ENCODE data around the gene GJD4. TPM values are rescaled to one million over a fixed set of nuclear protein-coding genes. Genes with fewer than 3 reads are reported as not detected.

GJD4 gene, protein sequence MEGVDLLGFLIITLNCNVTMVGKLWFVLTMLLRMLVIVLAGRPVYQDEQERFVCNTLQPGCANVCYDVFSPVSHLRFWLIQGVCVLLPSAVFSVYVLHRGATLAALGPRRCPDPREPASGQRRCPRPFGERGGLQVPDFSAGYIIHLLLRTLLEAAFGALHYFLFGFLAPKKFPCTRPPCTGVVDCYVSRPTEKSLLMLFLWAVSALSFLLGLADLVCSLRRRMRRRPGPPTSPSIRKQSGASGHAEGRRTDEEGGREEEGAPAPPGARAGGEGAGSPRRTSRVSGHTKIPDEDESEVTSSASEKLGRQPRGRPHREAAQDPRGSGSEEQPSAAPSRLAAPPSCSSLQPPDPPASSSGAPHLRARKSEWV
- total RNA-seq = not detected in 2 replicates

GRCh38 chr10:35605191-35605590 is at the start of gene GJD4:
TSS of gene GJD4 (plus strand) at chr10:35605341. CDS start at chr10:35605568, 227 bp downstream.

GRCh38 chr10:35642035-35642792 is 37.1 kb downstream of the GJD4 start, which contains the start of gene FZD8:
TSS of gene FZD8 (minus strand) at chr10:35642296. CDS start at chr10:35641429, 867 bp downstream.

Other genes with a start within 250 kb of the GJD4 start
- 7.0 and 23.1 TPM in 2 replicates for gene FZD8, start 37.0 kb downstream of the GJD4 start, total RNA-seq

Data from smooth muscle cell of bladder (primary cell).